CD4-positive, alpha-beta memory T cell (primary cell): Measurements from ENCODE around the gene RASGRP4. TPM values are rescaled to one million over a fixed set of nuclear protein-coding genes. Genes with fewer than 3 reads are reported as not detected.

ENCODE experiments used
- CTCF ChIA-PET: fragments of 350-600 bp; sonication (Branson Sonifier 250); formaldehyde crosslinking; loops from one replicate; lab custom pipeline; 2021; ENCODE audit warnings: inconsistent platforms; ENCODE audit not compliant: partially characterized antibody; lab: Charles Lee
- POLR2A ChIA-PET: fragments of 350-600 bp; sonication (Branson Sonifier 250); formaldehyde crosslinking; loops from one replicate; lab custom pipeline; 2021; ENCODE audit not compliant: partially characterized antibody; lab: Charles Lee
- DNase-seq, 5 donors: peaks; one replicate each; pipeline versions ENCODE4 v3.0.0 to v3.0.0-alpha.2; 2020 to 2022; ENCODE audit warnings: mixed read lengths in 1 of 5
- H3K27ac ChIP-seq: one replicate; pipeline ENCODE4 v1.7.0; 2013; ENCODE audit warnings: low read depth, low read length
- H3K27me3 ChIP-seq: 2 replicates; pipeline ENCODE4 v1.7.0; 2013; ENCODE audit warnings: mild to moderate bottlenecking, low read length, moderate library complexity; ENCODE audit not compliant: insufficient read depth
- H3K36me3 ChIP-seq: 2 replicates; pipeline ENCODE4 v1.7.0; 2013; ENCODE audit warnings: mild to moderate bottlenecking, low read length, moderate library complexity; ENCODE audit not compliant: insufficient read depth
- H3K4me1 ChIP-seq: 2 replicates; pipeline ENCODE4 v1.7.0; 2013; ENCODE audit warnings: mild to moderate bottlenecking, low read length, moderate library complexity; ENCODE audit not compliant: insufficient read depth
- H3K4me3 ChIP-seq, 2 donors: one replicate each; pipeline ENCODE4 v1.7.0; 2013; ENCODE audit warnings: low read length in 2 of 2, mild to moderate bottlenecking in 1 of 2
- H3K9me3 ChIP-seq, 2 donors: one replicate each; pipeline ENCODE4 v1.7.0; 2013; ENCODE audit warnings: low read length in 2 of 2, control low read depth in 1 of 2; ENCODE audit not compliant: control insufficient read depth in 1 of 2
- H3K27ac Mint-ChIP-seq, 7 donors: one replicate each; pipeline ENCODE4 v1.8.0; 2020 to 2021; ENCODE audit warnings: mixed read lengths in 7 of 7, mild to moderate bottlenecking in 6 of 7, inconsistent platforms in 3 of 7, moderate library complexity in 3 of 7
- H3K27me3 Mint-ChIP-seq, 2 donors: one replicate each; pipeline ENCODE4 v1.8.0; 2020 to 2021; ENCODE audit warnings: mixed read lengths in 2 of 2
- H3K36me3 Mint-ChIP-seq, 2 donors: one replicate each; pipeline ENCODE4 v1.8.0; 2020 to 2021; ENCODE audit warnings: mixed read lengths in 2 of 2, inconsistent platforms in 1 of 2, mild to moderate bottlenecking in 1 of 2
- H3K4me1 Mint-ChIP-seq, 4 donors: one replicate each; pipeline ENCODE4 v1.8.0; 2020 to 2021; ENCODE audit warnings: mixed read lengths in 4 of 4, mild to moderate bottlenecking in 1 of 4
- H3K4me3 Mint-ChIP-seq, 8 donors: one replicate each; pipeline ENCODE4 v1.8.0; 2020 to 2021; ENCODE audit warnings: mixed read lengths in 8 of 8, mild to moderate bottlenecking in 7 of 8, moderate library complexity in 6 of 8, inconsistent platforms in 3 of 8
- H3K9me3 Mint-ChIP-seq, 8 donors: one replicate each; pipeline ENCODE4 v1.8.0; 2020 to 2021; ENCODE audit warnings: mixed read lengths in 8 of 8, mild to moderate bottlenecking in 5 of 8, inconsistent platforms in 3 of 8, moderate library complexity in 1 of 8
- intact Hi-C: fragments of 100-400 bp; cut with micrococcal nuclease; formaldehyde crosslinking; loops from one replicate; pipeline ENCODE4 v1.15.1; 2023
- polyA plus RNA-seq, 2 donors: library from polyadenylated mRNA; unstranded; fragments of 300-500 nt; fragmentation: Illumina TruSeq; gene quantifications; one replicate each; pipeline ENCODE4 v1.2.3, GENCODE V29; 2021
- total RNA-seq, 2 experiments: library from RNA; stranded (reverse); gene quantifications; one replicate each; pipeline ENCODE4 v1.2.3, GENCODE V29; 2021

The RASGRP4 gene
- total and polyA plus RNA-seq, 4 experiments from 2014 or later = 0.06 to 0.33 (median 0.31) TPM; not detected in 1

DNA sequence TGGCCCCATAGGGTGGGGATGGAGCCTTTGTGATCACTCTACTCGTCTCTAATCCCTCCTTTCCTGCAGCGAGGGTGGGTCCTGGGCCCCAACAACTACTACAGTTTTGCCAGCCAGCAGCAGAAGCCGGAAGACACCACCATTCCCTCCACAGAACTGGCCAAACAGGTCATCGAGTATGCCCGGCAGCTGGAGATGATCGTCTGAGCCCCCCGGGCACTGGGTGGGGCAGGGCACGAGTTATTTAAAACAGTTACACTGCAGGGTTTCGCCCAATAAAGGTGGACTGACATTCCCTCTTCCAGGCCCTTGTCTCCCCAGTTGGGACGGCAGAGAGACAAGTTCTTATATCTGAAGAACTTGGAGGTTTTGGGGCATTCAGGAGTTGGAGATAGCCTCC is 42.8 kb downstream of the RASGRP4 start:
- H3K36me3 ChIP-seq = peaks cover 47% of the 10 kb centered on the region
- H3K4me3 ChIP-seq = no peak overlapping the region
- no peak overlapping the region for H3K27ac ChIP-seq
- Mint-ChIP-seq H3K36me3 (peaks cover 35 to 49% of the 10 kb centered on the region in 2 donors), H3K4me3 (no peak overlapping the region), H3K27ac (no peak overlapping the region), H3K4me1 (peaks cover 10 to 27% (median 14%) of the 10 kb centered on the region in 4 donors), H3K27me3 (peaks cover 0 to 11% of the 10 kb centered on the region in 2 donors), H3K9me3 (no peaks in the 10 kb centered on the region)
- intact Hi-C loops = no loop called here
- H3K4me1 ChIP-seq = peaks cover 20% of the 10 kb centered on the region
- peak in 1 of 5 donors; percentile 15 for DNase-seq
- CTCF ChIA-PET = no interaction called here
- POLR2A ChIA-PET = no interaction called here
- no peaks in the 10 kb centered on the region for H3K9me3 ChIP-seq
- no peaks in the 10 kb centered on the region for H3K27me3 ChIP-seq

DNA sequence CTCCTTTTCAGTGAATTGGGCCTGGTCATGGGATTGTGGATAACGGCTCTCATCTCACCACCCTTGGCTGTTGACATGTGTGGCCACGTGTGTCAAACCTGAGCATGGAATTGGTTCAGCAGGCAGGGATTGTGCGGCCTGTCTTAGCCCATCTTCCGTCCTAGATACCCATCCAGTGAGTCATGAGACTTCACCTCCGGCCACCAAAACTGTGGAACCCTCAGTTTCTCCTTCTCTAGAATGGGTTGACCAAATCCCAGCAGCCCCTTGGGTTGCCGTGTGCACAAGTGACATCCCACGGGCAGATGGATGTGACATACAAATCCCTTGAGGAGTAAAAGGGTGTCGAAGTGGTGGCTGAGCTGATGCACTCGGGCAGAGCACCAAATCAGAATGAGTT is 44.9 kb downstream of the RASGRP4 start:
- CTCF ChIA-PET = interaction anchor here (1.9 kb wide), 1 partner anchor 21 kb away, joined by 5 read pairs; the partner anchor contains the start of gene FAM98C
- H3K27me3 Mint-ChIP-seq = peaks cover 0 to 5% of the 10 kb centered on the region in 2 donors

DNA sequence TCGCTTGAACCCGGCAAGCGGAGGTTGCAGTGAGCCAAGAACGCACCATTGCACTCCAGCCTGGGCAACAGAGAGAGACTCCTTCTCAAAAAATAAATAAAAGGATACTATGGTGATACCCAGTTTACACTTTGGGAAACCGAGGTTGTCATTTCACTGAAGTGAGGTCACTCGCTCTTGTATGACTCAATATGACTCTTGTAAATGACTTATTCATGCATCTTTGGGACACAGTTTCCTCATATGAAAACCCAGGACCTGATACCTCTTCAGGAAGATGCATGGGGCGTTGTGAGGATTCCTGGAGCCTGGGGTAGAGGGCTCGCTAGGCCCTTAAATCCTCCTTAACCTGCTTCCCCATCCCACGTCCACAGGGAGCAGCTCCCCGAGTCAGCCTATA is 47.2 kb downstream of the RASGRP4 start:
- CTCF ChIA-PET = no interaction called here
- POLR2A ChIA-PET = interaction anchor here (1.6 to 5.7 kb wide), 2 partner anchors 10 to 16 kb away, joined by 3 to 78 read pairs; partner anchors contain the start of genes GGN and SPRED3
- H3K36me3 Mint-ChIP-seq = peaks cover 48 to 58% of the 10 kb centered on the region in 2 donors

More for the DNA sequence above, 44.9 kb downstream of the RASGRP4 start:
- no peaks in the 10 kb centered on the region for H3K9me3 ChIP-seq
- POLR2A ChIA-PET = no interaction called here
- Mint-ChIP-seq H3K27ac (no peak overlapping the region), H3K9me3 (no peaks in the 10 kb centered on the region), H3K36me3 (peaks cover 40 to 50% of the 10 kb centered on the region in 2 donors), H3K4me3 (no peak overlapping the region), H3K4me1 (peaks cover 7 to 22% (median 12%) of the 10 kb centered on the region in 4 donors)
- DNase-seq = no peak
- no peaks in the 10 kb centered on the region for H3K27me3 ChIP-seq
- no peak overlapping the region for H3K27ac ChIP-seq
- H3K36me3 ChIP-seq = peaks cover 58% of the 10 kb centered on the region
- H3K4me1 ChIP-seq = peaks cover 12% of the 10 kb centered on the region
- intact Hi-C loops = no loop called here
- H3K4me3 ChIP-seq = no peak overlapping the region

DNA sequence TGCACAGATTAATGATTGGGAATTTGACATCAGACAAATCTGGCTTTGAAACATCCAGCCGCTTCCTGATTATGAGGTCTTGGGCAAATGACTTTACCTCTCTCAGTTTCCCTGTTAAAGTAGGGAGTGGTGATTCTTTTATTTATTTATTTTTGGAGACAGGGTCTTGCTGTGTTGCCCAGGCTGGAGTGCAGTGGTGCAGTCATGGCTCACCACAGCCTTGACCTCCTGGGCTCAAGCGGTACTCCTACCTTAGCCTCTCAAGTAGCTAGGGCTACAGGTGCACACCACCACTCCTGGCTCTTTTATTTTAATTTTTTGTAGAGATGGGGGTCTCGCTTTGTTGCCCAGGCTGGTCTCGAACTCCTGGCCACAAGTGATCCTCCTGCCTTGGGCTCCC is 49.0 kb downstream of the RASGRP4 start:
- no peak overlapping the region for H3K27ac ChIP-seq
- Mint-ChIP-seq H3K27ac (peak overlapping the region in 1 of 7 donors; percentile 54), H3K36me3 (peaks cover 40 to 43% of the 10 kb centered on the region in 2 donors), H3K27me3 (peaks cover 0 to 2% of the 10 kb centered on the region in 2 donors), H3K4me3 (peak overlapping the region in 4 of 8 donors; percentile 70 to 98 (median 80)), H3K9me3 (no peaks in the 10 kb centered on the region), H3K4me1 (peaks cover 19 to 35% (median 24%) of the 10 kb centered on the region in 4 donors)
- no peak for DNase-seq
- ChIA-PET POLR2A (interaction anchor here (1.6 to 5.7 kb wide), 2 partner anchors 12 to 18 kb away, joined by 3 to 78 read pairs; partner anchors contain the start of genes GGN and SPRED3), CTCF (interaction anchor here (1.2 to 3.4 kb wide), 3 partner anchors 11 to 133 kb away, joined by 4 to 10 read pairs (median 9); partner anchors contain the start of genes FAM98C, GGN and SPRED3)
- intact Hi-C loops = loop anchor here (10.0 kb wide), 2 partner anchors 238 to 472 kb away; partner anchors contain the start of genes EIF3K, MAP4K1, SIPA1L3 and WDR87
- H3K9me3 ChIP-seq = no peaks in the 10 kb centered on the region
- no peaks in the 10 kb centered on the region for H3K27me3 ChIP-seq
- no peak overlapping the region for H3K4me3 ChIP-seq
- peaks cover 38% of the 10 kb centered on the region for H3K36me3 ChIP-seq
- peaks cover 30% of the 10 kb centered on the region for H3K4me1 ChIP-seq

More for the DNA sequence above, 47.2 kb downstream of the RASGRP4 start:
- H3K4me1 Mint-ChIP-seq = peaks cover 19 to 38% (median 26%) of the 10 kb centered on the region in 4 donors
- Histone ChIP-seq H3K27me3 (no peaks in the 10 kb centered on the region), H3K27ac (no peak overlapping the region), H3K36me3 (peaks cover 55% of the 10 kb centered on the region), H3K4me1 (peaks cover 27% of the 10 kb centered on the region), H3K4me3 (no peak overlapping the region), H3K9me3 (no peaks in the 10 kb centered on the region)
- H3K27ac Mint-ChIP-seq = peak overlapping the region in 1 of 7 donors; percentile 57
- H3K27me3 Mint-ChIP-seq = peaks cover 0 to 2% of the 10 kb centered on the region in 2 donors
- DNase-seq = no peak
- H3K4me3 Mint-ChIP-seq = no peak overlapping the region
- intact Hi-C loops = loop anchor here (10.0 kb wide), 2 partner anchors 236 to 474 kb away; partner anchors contain the start of genes EIF3K, MAP4K1, SIPA1L3 and WDR87
- no peaks in the 10 kb centered on the region for H3K9me3 Mint-ChIP-seq

DNA sequence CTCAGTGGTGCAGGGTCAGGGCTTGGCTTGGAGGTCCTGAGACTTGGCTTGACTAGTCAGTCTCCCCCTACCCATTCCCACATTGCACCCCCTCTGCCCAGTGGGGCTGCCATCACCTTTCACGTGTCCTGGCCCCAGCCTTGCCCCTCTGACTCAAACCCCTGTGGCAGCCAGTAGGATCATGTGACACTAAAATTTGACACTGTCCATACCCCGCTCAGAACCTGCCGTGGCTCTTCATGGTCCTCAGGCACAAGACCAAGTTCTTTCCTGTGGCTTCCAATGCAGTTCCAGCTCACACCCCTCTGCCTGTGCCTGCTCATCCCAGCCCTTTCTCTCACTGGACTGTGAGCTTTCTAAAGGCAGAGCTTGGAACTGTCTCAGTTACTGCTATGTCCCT is 49.4 kb downstream of the RASGRP4 start:
- peak in 1 of 5 donors; percentile 32 for DNase-seq
- Mint-ChIP-seq H3K9me3 (no peaks in the 10 kb centered on the region), H3K4me1 (peaks cover 19 to 35% (median 24%) of the 10 kb centered on the region in 4 donors), H3K27ac (peak overlapping the region in 3 of 7 donors; percentile 37 to 81 (median 54)), H3K36me3 (peaks cover 35 to 39% of the 10 kb centered on the region in 2 donors), H3K4me3 (peak overlapping the region; percentile 70 to 99 (median 80)), H3K27me3 (peaks cover 0 to 2% of the 10 kb centered on the region in 2 donors)
- ChIA-PET POLR2A (interaction anchor here (1.4 to 5.7 kb wide), 3 partner anchors 9 to 19 kb away, joined by 7 to 78 read pairs (median 14); partner anchors contain the start of genes GGN and SPRED3), CTCF (interaction anchor here (1.3 to 3.4 kb wide), 3 partner anchors 11 to 554 kb away, joined by 4 to 31 read pairs (median 9); partner anchors contain the start of genes FAM98C, GGN, MRPS12 and SARS2)
- Histone ChIP-seq H3K4me3 (no peak overlapping the region), H3K27ac (no peak overlapping the region), H3K36me3 (peaks cover 34% of the 10 kb centered on the region), H3K27me3 (no peaks in the 10 kb centered on the region), H3K9me3 (no peaks in the 10 kb centered on the region), H3K4me1 (peaks cover 30% of the 10 kb centered on the region)
- intact Hi-C loops = loop anchor here (10.0 kb wide), 2 partner anchors 238 to 472 kb away; partner anchors contain the start of genes EIF3K, MAP4K1, SIPA1L3 and WDR87

DNA sequence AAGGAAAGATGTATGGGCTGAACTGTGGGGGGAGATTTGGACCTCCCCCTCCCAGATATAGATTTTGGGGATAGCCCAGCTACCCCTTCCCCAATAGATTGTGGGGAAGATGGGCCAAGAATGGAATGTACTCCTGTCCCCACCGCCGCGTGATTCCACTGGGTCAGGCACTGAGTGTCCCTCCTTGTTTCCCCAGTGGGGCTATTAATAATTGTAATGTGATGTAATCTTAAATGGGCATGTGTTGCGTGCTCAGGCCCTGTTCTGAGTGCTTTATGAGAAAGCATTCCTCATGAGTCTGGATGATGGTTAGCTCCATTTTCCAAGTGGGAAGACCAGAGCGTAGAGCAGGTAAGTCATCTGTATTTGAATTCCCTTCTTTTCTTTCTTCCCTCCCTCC is 50.3 kb downstream of the RASGRP4 start:
- Histone ChIP-seq H3K27me3 (no peaks in the 10 kb centered on the region), H3K9me3 (no peaks in the 10 kb centered on the region), H3K36me3 (peaks cover 25% of the 10 kb centered on the region), H3K27ac (peak overlapping the region; percentile 94), H3K4me1 (peaks cover 30% of the 10 kb centered on the region), H3K4me3 (peak overlapping the region; percentile 71 to 97)
- peak in 1 of 5 donors; percentile 34 for DNase-seq
- ChIA-PET POLR2A (interaction anchor here (1.4 to 5.7 kb wide), 5 partner anchors 9 to 40 kb away, joined by 7 to 90 read pairs (median 77); partner anchors contain the start of genes CATSPERG, FAM98C, GGN and SPRED3), CTCF (interaction anchor here (1.3 to 3.4 kb wide), 3 partner anchors 12 to 555 kb away, joined by 4 to 31 read pairs (median 9); partner anchors contain the start of genes FAM98C, GGN, MRPS12 and SARS2)
- H3K27me3 Mint-ChIP-seq = peaks cover 0 to 2% of the 10 kb centered on the region in 2 donors
- H3K9me3 Mint-ChIP-seq = no peaks in the 10 kb centered on the region
- peaks cover 19 to 35% (median 24%) of the 10 kb centered on the region in 4 donors for H3K4me1 Mint-ChIP-seq
- peak overlapping the region; percentile 96 to 99 (median 98) for H3K4me3 Mint-ChIP-seq
- peak overlapping the region in 5 of 7 donors; percentile 90 to 99 (median 99) for H3K27ac Mint-ChIP-seq
- intact Hi-C loops = loop anchor here (10.0 kb wide), 2 partner anchors 239 to 471 kb away; partner anchors contain the start of genes EIF3K, MAP4K1, SIPA1L3 and WDR87
- H3K36me3 Mint-ChIP-seq = peaks cover 26 to 30% of the 10 kb centered on the region in 2 donors
